A549 (cell line): Measurements from ENCODE around the gene MYLK2. TPM values are rescaled to one million over a fixed set of nuclear protein-coding genes. Genes with fewer than 3 reads are reported as not detected.

Experiments
- ATAC-seq, 2 experiments: fragments of 200-7000 bp in 1 of 2; fragments of >200 bp in 1 of 2; cut with Nextera tagmentation in 1 of 2; cut with Tn5 transposase in 1 of 2; 3 replicates each; pipeline versions ENCODE4 v1.8.0 to v1.9.1; 2018 to 2020; ENCODE audit warnings: mild to moderate bottlenecking in 1 of 2, moderate library complexity in 1 of 2
- CTCF ChIA-PET: fragments of 300-600 bp; sonication (Branson Sonifier 250); formaldehyde crosslinking; extraction: SDS; loops from one replicate; lab custom pipeline; 2021; ENCODE audit warnings: antibody characterized with exemption, inconsistent platforms; lab: Yijun Ruan, JAX
- POLR2A ChIA-PET: fragments of 350-600 bp; formaldehyde crosslinking; extraction: SDS; loops from one replicate; lab custom pipeline; 2021; ENCODE audit warnings: antibody characterized with exemption, inconsistent platforms; lab: Yijun Ruan, JAX
- DNase-seq, 2 experiments: peaks; one replicate each; pipeline versions ENCODE4 v3.0.0 to v3.0.0-alpha.2; 2011 to 2016; ENCODE audit warnings: low read depth in 1 of 2, low spot score in 1 of 2
- FAIRE-seq: peaks from 2 replicates; lab custom pipeline; 2011; peaks lifted over from hg19 to GRCh38; lab: Jason Lieb, UNC
- H3K27ac ChIP-seq, 2 experiments: fragments of >200 bp; sonication (Bioruptor Twin); formaldehyde crosslinking; 3 replicates each; pipeline ENCODE4 v1.5.1; 2016 to 2017
- H3K4me1 ChIP-seq: fragments of >200 bp; sonication (Bioruptor Twin); formaldehyde crosslinking; 3 replicates; pipeline ENCODE4 v1.6.1; 2016
- H3K4me2 ChIP-seq: fragments of >200 bp; sonication (Bioruptor Twin); formaldehyde crosslinking; 3 replicates; pipeline ENCODE4 v1.6.1; 2016
- H3K4me3 ChIP-seq: fragments of >200 bp; sonication (Bioruptor Twin); formaldehyde crosslinking; 3 replicates; pipeline ENCODE4 v1.5.1; 2016
- H3K9me3 ChIP-seq: fragments of >200 bp; sonication (Bioruptor Twin); formaldehyde crosslinking; 3 replicates; pipeline ENCODE4 v1.6.1; 2016
- CEBPB ChIP-seq, 2 experiments: fragments of >200 bp in 1 of 2; sonication (Bioruptor Twin) in 1 of 2; formaldehyde crosslinking in 1 of 2; IDR thresholded peaks; 2 replicates each; pipeline ENCODE4 v1.6.1; 2012 to 2016
- CHD2 ChIP-seq: fragments of 150-350 bp; IDR thresholded peaks from 2 replicates; pipeline ENCODE4 v1.6.1; 2014; ENCODE audit warnings: low read length; ENCODE audit not compliant: partially characterized antibody
- EHF ChIP-seq: fragments of 250-450 bp; sonication (Bioruptor Pico); IDR thresholded peaks from 2 replicates; pipeline ENCODE4 v1.5.0; 2020; ENCODE audit warnings: mild to moderate bottlenecking
- EHMT2 ChIP-seq: fragments of 200-600 bp; sonication (generic); IDR thresholded peaks from 2 replicates; pipeline ENCODE4 v1.6.1; 2016; ENCODE audit warnings: antibody characterized with exemption, low read depth, mild to moderate bottlenecking, moderate library complexity
- ESRRA ChIP-seq: fragments of 150-350 bp; IDR thresholded peaks from 2 replicates; pipeline ENCODE4 v1.6.1; 2014; ENCODE audit warnings: mild to moderate bottlenecking, low read length, borderline replicate concordance
- FOSB ChIP-seq: fragments of 250-450 bp; sonication (Bioruptor Pico); IDR thresholded peaks from 2 replicates; pipeline ENCODE4 v1.5.0; 2020; ENCODE audit warnings: mild to moderate bottlenecking, moderate library complexity
- FOXS1 ChIP-seq: fragments of 250-450 bp; sonication (Bioruptor Pico); IDR thresholded peaks from 2 replicates; pipeline ENCODE4 v1.5.0; 2020; ENCODE audit warnings: mild to moderate bottlenecking, moderate library complexity
- GATA3 ChIP-seq: IDR thresholded peaks from 2 replicates; pipeline ENCODE4 v1.6.1; 2012; ENCODE audit warnings: borderline replicate concordance
- HDAC2 ChIP-seq: fragments of 200-600 bp; sonication (generic); IDR thresholded peaks from 2 replicates; pipeline ENCODE4 v1.6.1; 2016
- HEYL ChIP-seq: fragments of 250-450 bp; sonication (Bioruptor Pico); IDR thresholded peaks from 2 replicates; pipeline ENCODE4 v1.8.0; 2021; ENCODE audit warnings: mild to moderate bottlenecking, moderate library complexity
- HOXA7 ChIP-seq: fragments of 250-450 bp; sonication (Bioruptor Pico); IDR thresholded peaks from 2 replicates; pipeline ENCODE4 v1.5.0; 2020; ENCODE audit warnings: mild to moderate bottlenecking, moderate library complexity
- HOXB13 ChIP-seq: fragments of 250-450 bp; sonication (Bioruptor Pico); IDR thresholded peaks from 2 replicates; pipeline ENCODE4 v1.5.0; 2020; ENCODE audit warnings: low read depth, mild to moderate bottlenecking, moderate library complexity
- JUN ChIP-seq, 2 experiments: fragments of >200 bp; sonication (Bioruptor Twin); formaldehyde crosslinking; IDR thresholded peaks; 2 replicates in 1 of 2; 3 replicates in 1 of 2; pipeline ENCODE4 v1.6.1; 2016 to 2017
- JUNB ChIP-seq: fragments of >200 bp; sonication (Bioruptor Twin); formaldehyde crosslinking; IDR thresholded peaks from 2 replicates; pipeline ENCODE4 v1.6.1; 2016
- KDM1A ChIP-seq: fragments of 200-600 bp; sonication (generic); IDR thresholded peaks from 2 replicates; pipeline ENCODE4 v1.6.1; 2016; ENCODE audit warnings: low read depth, mild to moderate bottlenecking
- MAFK ChIP-seq: fragments of 450-650 bp; IDR thresholded peaks from 2 replicates; pipeline ENCODE4 v1.6.1; 2014; ENCODE audit not compliant: partially characterized antibody
- MAZ ChIP-seq: fragments of 150-350 bp; IDR thresholded peaks from 2 replicates; pipeline ENCODE4 v1.6.1; 2014; ENCODE audit warnings: antibody characterized with exemption, low read depth, low read length, borderline replicate concordance
- NPAS2 ChIP-seq: fragments of 250-450 bp; sonication (Bioruptor Pico); IDR thresholded peaks from 2 replicates; pipeline ENCODE4 v1.8.0; 2022; ENCODE audit warnings: mild to moderate bottlenecking, moderate library complexity, borderline replicate concordance
- NR3C1 ChIP-seq: fragments of >200 bp; sonication (Bioruptor Twin); formaldehyde crosslinking; IDR thresholded peaks from 3 replicates; pipeline ENCODE4 v1.6.1; 2017
- POLR2AphosphoS2 ChIP-seq: conservative IDR thresholded peaks from 2 replicates; pipeline ENCODE4 v1.6.1; 2012; ENCODE audit warnings: low read length, improper control_type of control experiment, inconsistent platforms
- RCOR1 ChIP-seq: fragments of 150-350 bp; IDR thresholded peaks from 2 replicates; pipeline ENCODE4 v1.6.1; 2014; ENCODE audit warnings: antibody characterized with exemption, low read length, low read depth
- RFX5 ChIP-seq: fragments of 450-650 bp; IDR thresholded peaks from 2 replicates; pipeline ENCODE4 v1.7.1; 2014; ENCODE audit warnings: antibody characterized with exemption, mild to moderate bottlenecking, moderate library complexity
- RNF2 ChIP-seq: fragments of 200-600 bp; sonication (generic); IDR thresholded peaks from 2 replicates; pipeline ENCODE4 v1.6.1; 2016; ENCODE audit warnings: low read depth, mild to moderate bottlenecking, antibody characterized with exemption, moderate library complexity, borderline replicate concordance
- SMC3 ChIP-seq: fragments of >200 bp; sonication (Bioruptor Twin); formaldehyde crosslinking; IDR thresholded peaks from 3 replicates; pipeline ENCODE4 v1.6.1; 2018; ENCODE audit warnings: inconsistent platforms
- ZC3H11A ChIP-seq: fragments of 450-650 bp; IDR thresholded peaks from 2 replicates; pipeline ENCODE4 v1.6.1; 2014; ENCODE audit warnings: antibody characterized with exemption, mild to moderate bottlenecking
- ZFP36 ChIP-seq: fragments of 450-650 bp; IDR thresholded peaks from 2 replicates; pipeline ENCODE4 v1.6.1; 2014; ENCODE audit warnings: borderline replicate concordance; ENCODE audit not compliant: partially characterized antibody
- ZSCAN20 ChIP-seq: fragments of 250-450 bp; sonication (Bioruptor Pico); IDR thresholded peaks from 2 replicates; pipeline ENCODE4 v1.8.0; 2022; ENCODE audit warnings: mild to moderate bottlenecking, moderate library complexity
- WGBS: methylation state at CpG from one replicate; pipeline ENCODE4 v1.1.6; 2017; ENCODE audit errors: missing lambda C conversion rate; 5-methylcytosine and 5-hydroxymethylcytosine counted together
- polyA plus RNA-seq, 4 experiments: library from polyadenylated mRNA; depleted of rRNA in 3 of 4; stranded (reverse); fragments of >200 nt; fragmentation: RNase III in 1 of 4; extraction: RNeasy Plus Mini Kit Qiagen cat#74134 plus additional on column Dnase treatment in 1 of 4; gene quantifications; 2 replicates in 3 of 4; 3 replicates in 1 of 4; pipeline ENCODE4 v1.2.3, GENCODE V29; 2011 to 2017
- TF ChIP-seq, protein P1 (sequence below): fragments of 250-450 bp; sonication (Bioruptor Pico); IDR thresholded peaks from 2 replicates; pipeline ENCODE4 v1.5.0; 2020; ENCODE audit warnings: low read depth, mild to moderate bottlenecking, moderate library complexity
- TF ChIP-seq, protein P2 (sequence below): fragments of 200-600 bp; sonication (generic); IDR thresholded peaks from 2 replicates; pipeline ENCODE4 v1.6.1; 2016; ENCODE audit warnings: antibody characterized with exemption, mild to moderate bottlenecking, moderate library complexity

The MYLK2 gene
- polyA plus RNA-seq, 2 of the 4 experiments (the other 2 are of a cell fraction) = 0.09 to 0.36 TPM

DNA sequence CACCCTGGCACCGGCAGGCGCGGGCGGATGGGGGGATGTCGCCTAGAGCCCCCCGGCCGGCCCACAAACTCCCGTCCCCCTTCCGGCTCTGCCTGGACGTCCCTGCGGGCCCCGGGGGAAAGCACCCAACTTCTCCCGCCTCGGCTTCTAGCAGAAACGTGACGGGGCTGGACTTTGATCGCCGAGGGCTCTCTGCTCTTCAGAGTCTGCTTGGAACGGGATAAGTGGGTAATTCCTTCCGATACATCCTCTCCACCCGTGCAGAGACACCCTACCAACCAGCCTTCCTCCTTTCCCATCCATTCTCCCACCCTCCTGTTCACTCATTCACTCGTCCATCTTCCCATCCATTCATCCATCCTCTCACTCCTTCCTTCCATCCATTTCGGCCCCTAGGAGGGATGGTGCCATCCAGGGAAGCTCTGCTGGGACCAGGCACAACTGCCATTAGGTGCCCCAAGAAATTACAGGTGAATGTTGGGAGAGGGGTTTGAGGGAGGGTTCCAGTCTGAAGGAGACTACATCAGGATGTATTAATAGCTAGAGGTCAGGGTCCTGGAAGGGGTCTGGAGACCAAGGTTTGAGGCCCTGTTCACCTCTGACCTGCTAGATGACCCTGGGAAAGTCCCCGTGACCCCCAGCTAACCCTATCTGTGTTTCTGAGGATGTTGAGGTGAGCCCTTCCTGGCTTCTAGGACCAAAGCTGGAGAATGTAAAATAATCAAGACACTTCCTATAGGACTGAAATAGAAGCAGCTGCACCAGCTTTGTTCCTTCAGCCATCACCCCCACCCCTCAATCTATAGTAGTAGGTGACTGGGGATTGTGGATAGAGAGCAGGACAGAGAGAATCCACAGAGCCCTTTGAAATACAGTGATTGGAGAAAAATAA lies 51.8 kb downstream of the MYLK2 start:
- FAIRE-seq = no peak
- ChIA-PET CTCF (interaction anchor here (0.9 to 3.9 kb wide), 9 partner anchors 8 to 81 kb away, joined by 3 to 22 read pairs (median 6); partner anchors contain the start of genes FOXS1 and PDRG1), POLR2A (interaction anchor here (1.3 kb wide), 1 partner anchor 9 kb away, joined by 5 read pairs; no protein-coding TSS in a partner anchor)
- Histone ChIP-seq H3K4me1 (peaks cover 12% of the 10 kb centered on the region; the same call in 2 of the 3 replicates), H3K4me2 (peak overlapping the region; percentile 99), H3K4me3 (peak overlapping the region; percentile 70), H3K27ac (peak overlapping the region; percentile 66 to 90), H3K9me3 (no peaks in the 10 kb centered on the region)
- TF ChIP-seq HEYL (CRISPR knock-in tag) = no peak
- no peak for TF ChIP-seq POLR2AphosphoS2
- TF ChIP-seq RFX5 = no peak
- no peak for TF ChIP-seq KDM1A
- TF ChIP-seq HDAC2 = no peak
- no peak for TF ChIP-seq MAFK
- no peak for TF ChIP-seq ZSCAN20 (CRISPR knock-in tag)
- no peak for TF ChIP-seq RCOR1
- TF ChIP-seq RNF2 = no peak
- TF ChIP-seq FOSB (CRISPR knock-in tag) = no peak
- no peak for TF ChIP-seq EHMT2
- no peak for TF ChIP-seq GATA3
- no peak for TF ChIP-seq EHF (CRISPR knock-in tag)
- no peak for TF ChIP-seq HOXA7
- no peak for TF ChIP-seq ZFP36
- TF ChIP-seq MAZ = no peak
- no peak for TF ChIP-seq ESRRA
- no peak for TF ChIP-seq HOXB13 (CRISPR knock-in tag)
- no peak for DNase-seq
- 31% methylated on average over 17 of the region's 24 CpGs for WGBS
- ATAC-seq = no peak; a peak in 2 of 6 replicates

DNA sequence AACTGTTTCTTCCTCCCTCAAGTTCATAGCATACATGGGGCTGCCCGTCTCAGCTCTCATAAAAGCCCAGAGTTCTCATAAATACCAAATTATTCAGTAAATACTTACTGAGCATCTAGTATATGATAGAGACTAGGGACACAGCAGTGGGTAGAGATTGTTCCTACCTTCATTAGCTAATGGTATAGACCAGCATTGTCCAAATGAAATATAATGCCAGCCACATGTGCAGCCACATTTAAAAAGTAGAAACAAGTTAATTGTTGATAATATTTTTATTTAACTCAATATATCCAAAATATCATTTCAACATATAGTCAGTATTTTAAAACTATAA lies 52.4 kb downstream of the MYLK2 start:
- Histone ChIP-seq H3K4me2 (no peak overlapping the region), H3K4me3 (no peak overlapping the region), H3K27ac (no peak overlapping the region), H3K9me3 (no peaks in the 10 kb centered on the region), H3K4me1 (peaks cover 12% of the 10 kb centered on the region; the same call in 2 of the 3 replicates)
- DNase-seq (no peak), FAIRE-seq (no peak), ATAC-seq (no peak)
- WGBS = 93% methylated on average over 1 of the region's 1 CpG
- ChIA-PET CTCF (interaction anchor here (0.9 to 3.9 kb wide), 9 partner anchors 9 to 81 kb away, joined by 3 to 22 read pairs (median 5); partner anchors contain the start of genes FOXS1 and PDRG1), POLR2A (interaction anchor here (1.3 kb wide), 1 partner anchor 8 kb away, joined by 5 read pairs; no protein-coding TSS in a partner anchor)
- TF ChIP-seq POLR2AphosphoS2 (no peak), NPAS2 (no peak), ZSCAN20 (CRISPR knock-in tag) (no peak), FOXS1 (CRISPR knock-in tag) (no peak), KDM1A (no peak), SMC3 (no peak)
- TF ChIP-seq, protein P1, sequence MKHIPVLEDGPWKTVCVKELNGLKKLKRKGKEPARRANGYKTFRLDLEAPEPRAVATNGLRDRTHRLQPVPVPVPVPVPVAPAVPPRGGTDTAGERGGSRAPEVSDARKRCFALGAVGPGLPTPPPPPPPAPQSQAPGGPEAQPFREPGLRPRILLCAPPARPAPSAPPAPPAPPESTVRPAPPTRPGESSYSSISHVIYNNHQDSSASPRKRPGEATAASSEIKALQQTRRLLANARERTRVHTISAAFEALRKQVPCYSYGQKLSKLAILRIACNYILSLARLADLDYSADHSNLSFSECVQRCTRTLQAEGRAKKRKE = no peak

GRCh38 chr20:31872406-31872805 lies 53.2 kb downstream of the MYLK2 start:
- FAIRE-seq (no peak), DNase-seq (no peak), ATAC-seq (no peak)
- Histone ChIP-seq H3K4me3 (no peak overlapping the region), H3K27ac (no peak overlapping the region), H3K4me2 (no peak overlapping the region), H3K9me3 (no peaks in the 10 kb centered on the region), H3K4me1 (peaks cover 12% of the 10 kb centered on the region; the same call in 2 of the 3 replicates)
- ChIA-PET POLR2A (no interaction called here), CTCF (interaction anchor here (0.6 to 3.9 kb wide), 10 partner anchors 11 to 80 kb away, joined by 3 to 22 read pairs (median 6); partner anchors contain the start of genes FOXS1 and PDRG1)
- WGBS = 71% methylated on average over 6 of the region's 6 CpGs
- TF ChIP-seq ZC3H11A (no peak), JUNB (no peak), HOXB13 (CRISPR knock-in tag) (no peak), CEBPB (IDR thresholded peaks at IDR 0.05) (no peak), CHD2 (no peak), NR3C1 (no peak), JUN (IDR thresholded peaks at IDR 0.05) (no peak)
- TF ChIP-seq, protein P2, sequence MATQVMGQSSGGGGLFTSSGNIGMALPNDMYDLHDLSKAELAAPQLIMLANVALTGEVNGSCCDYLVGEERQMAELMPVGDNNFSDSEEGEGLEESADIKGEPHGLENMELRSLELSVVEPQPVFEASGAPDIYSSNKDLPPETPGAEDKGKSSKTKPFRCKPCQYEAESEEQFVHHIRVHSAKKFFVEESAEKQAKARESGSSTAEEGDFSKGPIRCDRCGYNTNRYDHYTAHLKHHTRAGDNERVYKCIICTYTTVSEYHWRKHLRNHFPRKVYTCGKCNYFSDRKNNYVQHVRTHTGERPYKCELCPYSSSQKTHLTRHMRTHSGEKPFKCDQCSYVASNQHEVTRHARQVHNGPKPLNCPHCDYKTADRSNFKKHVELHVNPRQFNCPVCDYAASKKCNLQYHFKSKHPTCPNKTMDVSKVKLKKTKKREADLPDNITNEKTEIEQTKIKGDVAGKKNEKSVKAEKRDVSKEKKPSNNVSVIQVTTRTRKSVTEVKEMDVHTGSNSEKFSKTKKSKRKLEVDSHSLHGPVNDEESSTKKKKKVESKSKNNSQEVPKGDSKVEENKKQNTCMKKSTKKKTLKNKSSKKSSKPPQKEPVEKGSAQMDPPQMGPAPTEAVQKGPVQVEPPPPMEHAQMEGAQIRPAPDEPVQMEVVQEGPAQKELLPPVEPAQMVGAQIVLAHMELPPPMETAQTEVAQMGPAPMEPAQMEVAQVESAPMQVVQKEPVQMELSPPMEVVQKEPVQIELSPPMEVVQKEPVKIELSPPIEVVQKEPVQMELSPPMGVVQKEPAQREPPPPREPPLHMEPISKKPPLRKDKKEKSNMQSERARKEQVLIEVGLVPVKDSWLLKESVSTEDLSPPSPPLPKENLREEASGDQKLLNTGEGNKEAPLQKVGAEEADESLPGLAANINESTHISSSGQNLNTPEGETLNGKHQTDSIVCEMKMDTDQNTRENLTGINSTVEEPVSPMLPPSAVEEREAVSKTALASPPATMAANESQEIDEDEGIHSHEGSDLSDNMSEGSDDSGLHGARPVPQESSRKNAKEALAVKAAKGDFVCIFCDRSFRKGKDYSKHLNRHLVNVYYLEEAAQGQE = no peak
